GM12892 (cell line): ENCODE data around the gene SCFD2.

ENCODE experiments used
- POLR2A ChIP-seq: IDR thresholded peaks from 2 replicates; pipeline ENCODE4 v1.6.1; 2011; ENCODE audit warnings: low read depth, low read length, control low read depth
- POLR2AphosphoS5 ChIP-seq: IDR thresholded peaks from 2 replicates; pipeline ENCODE4 v1.6.1; 2011; ENCODE audit warnings: low read depth, low read length, control low read depth

DNA sequence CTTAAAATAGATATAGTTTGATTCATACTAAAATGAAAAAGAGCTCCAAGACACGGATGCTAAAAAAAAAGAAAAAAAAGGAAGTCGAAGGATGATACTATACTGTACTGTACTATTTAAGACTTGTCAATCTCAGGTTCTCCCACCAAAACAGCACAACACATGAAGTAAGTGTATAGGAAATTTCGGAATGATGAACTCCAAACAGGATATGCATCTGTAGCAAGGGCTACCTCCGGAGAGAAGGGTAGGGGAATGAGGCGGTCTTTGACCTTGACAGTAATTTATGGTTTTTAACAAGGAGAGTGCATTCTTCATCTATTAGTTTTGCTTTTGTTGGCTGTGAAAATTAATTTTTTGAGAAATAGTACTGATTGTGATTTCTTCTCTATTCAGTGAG lies 11.0 kb upstream of the SCFD2 start:
- TF ChIP-seq POLR2A (no peak), POLR2AphosphoS5 (no peak)
